GM12874 (cell line): ENCODE results near the gene XYLT2.

ENCODE experiments used
- TF ChIP-seq, protein P1 (sequence below): IDR thresholded peaks from 2 replicates; pipeline ENCODE4 v1.5.1; 2011; ENCODE audit warnings: low read depth, mild to moderate bottlenecking, control low read depth, low read length, moderate library complexity; ENCODE audit not compliant: insufficient read depth

The XYLT2 gene

DNA sequence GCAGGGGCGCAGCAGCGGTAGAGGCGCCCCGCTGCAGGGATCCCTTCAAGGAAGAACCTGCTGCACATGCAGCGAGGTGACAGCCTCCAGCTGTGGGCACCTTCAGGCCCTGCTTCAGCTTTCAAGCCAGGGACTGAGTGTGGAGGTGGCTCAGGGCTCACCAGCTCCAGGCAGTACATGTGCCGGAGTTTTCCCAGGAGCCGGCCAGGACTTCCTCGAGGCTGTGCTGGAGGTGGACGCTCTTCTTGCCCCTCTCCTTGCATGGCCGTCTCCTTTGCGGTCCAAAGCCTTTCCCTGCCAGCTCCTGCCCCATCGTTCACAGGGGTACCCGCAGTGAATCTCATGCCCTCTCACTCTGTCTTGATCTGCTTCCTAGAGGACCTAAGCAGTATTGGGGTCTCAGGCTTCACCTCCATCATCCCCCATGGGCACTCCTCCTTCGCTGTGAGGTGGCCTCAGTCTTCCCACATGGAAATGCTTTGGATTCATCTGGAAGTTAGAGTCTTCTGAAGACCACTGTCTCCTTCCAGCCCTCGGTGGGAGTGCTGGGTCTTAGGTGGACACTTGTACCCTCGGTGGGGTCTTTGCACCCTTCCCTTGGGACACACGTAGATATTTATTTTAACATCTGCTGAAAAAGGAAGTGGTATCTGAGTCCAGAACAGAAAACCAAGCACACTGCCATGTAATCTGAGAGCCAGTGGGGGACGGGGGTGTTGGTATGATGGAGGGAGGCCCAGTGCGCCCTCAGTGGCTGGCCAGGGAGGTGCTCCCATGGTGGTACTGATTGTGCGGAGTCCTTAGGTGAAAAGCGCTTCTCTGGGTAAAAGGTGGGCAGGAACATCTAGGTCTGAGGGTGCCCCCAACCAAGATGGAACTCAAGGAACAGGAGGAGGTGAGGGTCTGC, 7.0 kb downstream of the XYLT2 start:
- TF ChIP-seq, protein P1, sequence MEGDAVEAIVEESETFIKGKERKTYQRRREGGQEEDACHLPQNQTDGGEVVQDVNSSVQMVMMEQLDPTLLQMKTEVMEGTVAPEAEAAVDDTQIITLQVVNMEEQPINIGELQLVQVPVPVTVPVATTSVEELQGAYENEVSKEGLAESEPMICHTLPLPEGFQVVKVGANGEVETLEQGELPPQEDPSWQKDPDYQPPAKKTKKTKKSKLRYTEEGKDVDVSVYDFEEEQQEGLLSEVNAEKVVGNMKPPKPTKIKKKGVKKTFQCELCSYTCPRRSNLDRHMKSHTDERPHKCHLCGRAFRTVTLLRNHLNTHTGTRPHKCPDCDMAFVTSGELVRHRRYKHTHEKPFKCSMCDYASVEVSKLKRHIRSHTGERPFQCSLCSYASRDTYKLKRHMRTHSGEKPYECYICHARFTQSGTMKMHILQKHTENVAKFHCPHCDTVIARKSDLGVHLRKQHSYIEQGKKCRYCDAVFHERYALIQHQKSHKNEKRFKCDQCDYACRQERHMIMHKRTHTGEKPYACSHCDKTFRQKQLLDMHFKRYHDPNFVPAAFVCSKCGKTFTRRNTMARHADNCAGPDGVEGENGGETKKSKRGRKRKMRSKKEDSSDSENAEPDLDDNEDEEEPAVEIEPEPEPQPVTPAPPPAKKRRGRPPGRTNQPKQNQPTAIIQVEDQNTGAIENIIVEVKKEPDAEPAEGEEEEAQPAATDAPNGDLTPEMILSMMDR = no peak

DNA sequence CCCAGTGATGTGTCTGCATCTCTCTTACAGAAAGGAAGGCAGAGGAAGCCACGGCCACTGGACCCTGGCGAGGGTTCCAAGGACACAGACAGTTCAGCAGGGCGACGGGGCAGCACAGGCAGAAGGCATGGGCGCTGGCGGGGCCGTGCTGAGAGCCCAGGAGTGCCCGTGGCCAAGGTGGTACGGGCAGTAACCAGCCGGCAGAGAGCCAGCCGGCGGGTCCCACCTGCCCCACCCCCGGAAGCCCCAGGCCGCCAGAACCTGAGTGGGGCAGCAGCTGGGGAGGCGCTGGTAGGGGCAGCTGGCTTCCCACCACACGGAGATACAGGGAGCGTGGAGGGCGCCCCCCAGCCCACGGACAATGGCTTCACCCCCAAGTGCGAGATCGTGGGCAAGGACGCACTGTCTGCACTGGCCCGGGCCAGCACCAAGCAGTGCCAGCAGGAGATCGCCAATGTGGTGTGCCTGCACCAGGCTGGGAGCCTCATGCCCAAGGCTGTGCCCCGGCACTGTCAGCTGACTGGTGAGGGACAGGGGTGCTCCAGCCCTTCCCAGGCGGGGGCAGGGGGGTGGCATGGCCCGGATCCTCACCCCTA, 7.8 kb downstream of the XYLT2 start:
- TF ChIP-seq, protein P1 = no peak

DNA sequence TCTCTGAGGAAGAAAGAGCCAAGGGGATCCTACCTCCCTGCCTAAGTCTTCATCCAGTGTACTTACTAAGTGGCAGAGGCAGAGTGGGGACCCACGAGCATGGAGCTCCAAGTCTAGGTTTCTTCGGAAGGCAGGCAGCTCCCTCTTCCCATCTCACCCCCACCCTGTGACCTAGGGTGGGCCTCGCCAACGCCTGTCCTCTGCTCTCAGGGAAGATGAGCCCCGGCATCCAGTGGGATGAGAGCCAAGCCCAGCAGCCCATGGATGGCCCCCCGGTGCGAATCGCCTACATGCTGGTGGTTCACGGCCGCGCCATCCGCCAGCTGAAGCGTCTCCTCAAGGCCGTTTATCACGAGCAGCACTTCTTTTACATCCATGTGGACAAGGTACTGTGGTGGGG, 8.3 kb downstream of the XYLT2 start:
- TF ChIP-seq, protein P1 = no peak

DNA sequence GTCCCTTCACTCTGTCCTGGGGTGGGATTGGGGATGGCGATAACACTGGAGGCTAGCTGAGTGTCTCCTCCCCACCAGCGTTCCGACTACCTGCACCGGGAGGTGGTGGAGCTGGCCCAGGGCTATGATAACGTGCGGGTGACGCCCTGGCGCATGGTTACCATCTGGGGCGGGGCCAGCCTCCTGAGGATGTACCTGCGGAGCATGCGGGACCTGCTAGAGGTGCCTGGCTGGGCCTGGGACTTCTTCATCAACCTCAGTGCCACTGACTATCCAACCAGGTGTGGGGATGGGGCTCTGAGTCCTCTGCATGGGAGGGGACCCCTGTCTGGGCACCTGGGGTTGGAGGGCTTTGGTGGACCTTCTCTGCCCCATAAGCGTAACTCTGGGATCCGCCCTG, 8.8 kb downstream of the XYLT2 start:
- TF ChIP-seq, protein P1 = no peak

DNA sequence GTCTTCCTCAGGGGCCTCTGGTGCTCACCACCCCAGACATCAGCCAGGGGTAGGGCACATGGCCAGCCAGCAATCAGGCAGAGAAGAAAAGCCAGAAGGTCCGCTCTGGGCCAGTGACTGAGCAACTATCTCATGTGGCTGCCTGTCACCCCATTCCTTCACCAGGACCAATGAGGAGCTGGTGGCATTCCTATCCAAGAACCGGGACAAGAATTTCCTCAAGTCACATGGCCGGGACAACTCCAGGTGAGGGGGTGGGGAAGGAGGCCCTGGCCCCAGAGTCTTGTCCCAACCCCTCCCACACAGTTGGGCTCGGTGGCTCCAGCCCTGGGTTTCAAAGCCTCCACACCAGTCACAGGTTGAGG, 9.4 kb downstream of the XYLT2 start:
- TF ChIP-seq, protein P1 = no peak

DNA sequence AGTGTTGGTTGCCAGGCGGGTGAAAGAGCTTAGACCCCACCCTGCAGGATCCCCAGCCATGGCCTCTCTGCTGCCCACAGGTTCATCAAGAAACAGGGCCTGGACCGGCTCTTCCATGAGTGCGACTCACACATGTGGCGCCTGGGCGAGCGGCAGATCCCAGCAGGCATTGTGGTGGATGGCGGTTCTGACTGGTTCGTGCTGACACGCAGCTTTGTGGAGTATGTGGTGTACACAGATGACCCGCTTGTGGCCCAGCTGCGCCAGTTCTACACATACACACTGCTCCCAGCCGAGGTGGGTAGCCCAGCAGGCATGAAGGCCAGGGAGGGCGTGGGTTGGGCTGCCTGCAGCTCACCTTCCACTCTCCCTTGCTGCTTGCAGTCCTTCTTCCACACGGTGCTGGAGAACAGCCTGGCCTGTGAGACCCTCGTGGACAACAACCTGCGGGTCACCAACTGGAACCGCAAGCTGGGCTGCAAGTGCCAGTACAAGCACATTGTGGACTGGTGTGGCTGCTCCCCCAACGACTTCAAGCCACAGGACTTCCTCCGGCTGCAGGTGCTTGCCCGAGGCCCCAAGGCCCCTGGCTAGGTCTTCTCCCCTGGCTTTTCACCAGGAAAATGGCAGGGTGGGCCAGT, 9.9 kb downstream of the XYLT2 start:
- TF ChIP-seq, protein P1 = no peak

DNA sequence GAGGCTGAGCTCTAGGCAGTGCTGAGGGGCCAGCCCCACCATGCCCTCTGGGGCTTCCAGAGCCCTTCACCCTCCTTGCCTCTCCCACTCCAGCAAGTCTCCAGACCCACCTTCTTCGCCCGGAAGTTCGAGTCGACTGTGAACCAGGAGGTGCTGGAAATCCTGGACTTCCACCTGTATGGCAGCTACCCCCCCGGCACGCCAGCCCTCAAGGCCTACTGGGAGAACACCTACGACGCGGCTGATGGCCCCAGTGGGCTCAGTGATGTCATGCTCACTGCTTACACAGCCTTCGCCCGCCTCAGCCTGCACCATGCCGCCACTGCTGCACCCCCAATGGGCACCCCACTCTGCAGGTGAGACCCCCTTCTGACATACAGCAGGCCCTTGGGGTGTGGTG, 10.5 kb downstream of the XYLT2 start:
- TF ChIP-seq, protein P1 = no peak
